GM19324 (cell line): ENCODE results near the gene KCNT1.

Experiments
- ATAC-seq: cut with Tn5 transposase; IDR thresholded peaks from one replicate; pipeline ENCODE4 v1.9.1; 2021; ENCODE audit warnings: mild to moderate bottlenecking, moderate library complexity; ENCODE audit not compliant: unreplicated experiment, low FRiP score

The KCNT1 gene

DNA sequence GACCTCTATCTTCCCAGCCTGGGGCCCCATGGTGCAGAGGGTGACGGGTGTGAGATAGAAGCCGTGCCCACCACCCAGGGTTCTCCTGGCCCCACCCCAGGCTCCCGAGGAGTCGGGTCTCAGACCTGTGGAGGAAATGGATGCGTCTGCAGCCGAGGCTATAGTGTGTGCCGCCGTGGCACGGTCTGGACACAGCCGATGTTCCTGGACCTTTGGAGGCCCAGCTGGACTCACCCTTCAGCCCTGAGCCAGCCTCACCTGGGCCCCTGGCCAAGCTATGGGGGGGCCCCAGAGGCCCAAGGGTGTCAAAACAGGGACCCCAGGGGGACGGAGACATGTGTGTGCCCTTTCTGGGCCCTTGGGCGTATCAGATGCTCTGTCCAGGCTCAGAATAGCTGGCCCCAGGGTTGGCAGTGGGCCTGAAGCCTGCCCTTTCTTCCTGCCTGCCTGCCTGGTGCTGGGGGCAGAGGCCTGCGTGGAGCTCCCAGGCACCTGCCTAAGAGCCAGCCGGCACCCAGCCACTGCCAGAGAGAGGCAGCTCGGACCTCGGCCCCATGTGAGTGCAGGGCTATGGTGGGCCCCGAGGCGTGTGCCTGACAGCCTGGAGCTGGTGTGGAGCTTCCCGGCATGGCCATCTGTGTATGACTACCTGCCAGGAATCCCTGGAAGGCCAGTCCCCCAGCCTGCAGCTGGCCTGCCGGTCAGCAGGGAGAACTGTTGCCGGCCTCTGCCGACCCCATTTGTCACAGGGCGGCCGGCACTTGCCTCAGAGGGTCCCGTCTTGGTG is 41.8 kb downstream of the KCNT1 start:
- no peak for ATAC-seq

DNA sequence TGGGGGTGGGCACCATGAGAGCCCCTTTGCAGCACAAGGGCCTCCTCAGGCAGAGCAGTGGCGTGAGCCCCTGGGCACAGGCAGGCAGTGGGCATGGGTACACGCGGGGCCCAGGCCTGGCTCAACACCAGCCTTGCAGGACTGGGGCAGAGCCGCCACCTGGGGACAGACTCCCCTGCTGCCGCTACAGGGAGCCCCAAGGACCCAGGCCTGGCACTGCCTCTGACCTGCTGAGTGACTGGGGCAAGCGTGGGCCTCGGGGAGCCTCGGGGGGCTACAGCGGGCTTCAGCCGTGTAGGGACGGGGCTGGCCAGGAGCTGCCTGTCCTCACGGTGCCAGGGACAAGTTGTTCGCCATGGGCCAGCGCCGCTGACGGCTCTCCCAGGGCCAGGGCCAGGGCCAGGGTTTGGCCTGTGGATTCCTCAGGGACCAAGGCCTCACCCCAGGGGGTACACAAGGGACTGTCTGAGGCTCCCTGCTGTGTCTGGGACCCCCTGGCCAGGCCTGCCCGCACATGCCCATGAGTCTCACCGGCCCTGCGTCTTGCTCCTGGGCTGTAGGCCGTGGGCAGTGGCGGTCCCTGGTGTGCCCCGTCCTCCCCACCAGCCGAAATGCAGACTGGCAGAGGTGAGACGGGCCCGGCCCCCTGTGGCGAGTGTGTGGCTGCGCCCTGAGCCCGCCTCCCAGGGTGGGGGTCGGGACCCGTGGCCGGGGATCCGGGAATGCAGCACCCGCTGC is 42.5 kb downstream of the KCNT1 start:
- ATAC-seq, result no peak

DNA sequence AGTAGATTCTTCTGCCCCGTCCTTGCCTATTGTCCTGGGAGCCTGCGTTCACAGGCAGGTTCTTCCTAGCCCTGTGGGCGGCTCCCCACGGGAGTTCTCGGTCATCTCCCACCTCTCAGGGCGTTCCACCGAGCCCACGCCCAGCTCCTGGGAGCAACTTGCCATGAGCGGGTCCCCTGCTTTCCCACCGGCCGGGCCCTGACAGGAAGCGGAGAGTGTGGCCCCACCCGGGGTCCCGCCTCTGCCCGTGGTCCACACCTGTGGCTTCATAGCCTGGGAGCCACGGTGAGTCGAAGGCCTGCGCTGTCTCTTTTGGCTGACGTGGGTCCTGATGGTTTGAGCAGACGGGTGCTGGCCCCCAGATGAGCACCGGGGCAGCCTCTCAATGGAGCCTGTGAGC is 43.2 kb downstream of the KCNT1 start:
- ATAC-seq, result no peak

DNA sequence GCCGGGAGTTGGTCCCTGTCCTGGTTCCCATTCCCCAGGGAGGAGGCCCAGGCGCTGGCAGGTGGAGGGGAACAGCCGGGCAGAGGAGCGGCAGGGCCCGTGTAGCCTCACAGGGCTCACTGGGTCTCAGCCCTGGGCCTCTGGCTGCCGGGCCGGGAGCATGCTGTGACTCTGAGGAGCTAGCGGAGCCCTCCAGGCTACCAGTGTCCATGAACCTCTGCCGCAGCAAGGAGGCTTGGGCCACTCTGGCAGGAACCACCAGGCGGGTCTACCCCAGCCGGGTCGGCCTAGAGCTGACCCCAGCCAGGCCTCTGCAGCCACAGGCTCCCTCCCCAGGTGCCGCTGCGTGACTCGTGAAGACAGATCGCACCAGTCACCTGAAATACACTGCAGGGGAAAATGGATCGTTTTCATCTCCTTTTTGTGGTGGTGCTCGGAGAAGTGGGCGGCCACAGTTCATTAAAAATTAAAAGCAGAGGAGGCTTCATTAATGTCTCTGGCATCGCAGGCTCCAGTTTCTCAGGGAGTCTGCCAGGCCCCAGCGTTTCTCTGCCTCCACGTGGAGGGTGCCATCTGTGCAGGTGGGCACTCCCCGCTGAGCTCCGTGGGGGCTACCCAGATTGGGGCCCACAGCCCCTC is 43.8 kb downstream of the KCNT1 start:
- ATAC-seq, result no peak

DNA sequence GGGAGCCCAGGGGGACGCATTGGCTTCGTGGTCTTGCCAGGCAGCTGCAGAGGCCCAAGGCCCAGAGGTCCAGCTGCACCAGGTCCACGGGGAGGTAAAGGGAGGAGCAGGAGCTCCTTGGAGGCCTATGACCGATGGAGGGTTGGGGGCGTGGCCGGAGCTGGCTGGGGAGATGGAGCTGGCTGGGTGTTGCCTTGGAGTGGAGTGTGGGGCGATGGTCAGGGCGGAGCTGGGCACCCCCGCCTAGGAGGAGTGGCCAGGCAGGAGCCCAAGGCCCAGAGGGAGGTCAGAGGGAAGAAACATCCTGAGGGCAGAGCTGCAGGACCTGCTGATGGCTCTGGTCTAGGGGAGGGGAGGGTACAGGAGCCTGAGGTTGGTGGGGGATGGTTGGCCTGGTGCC is 44.6 kb downstream of the KCNT1 start:
- no peak for ATAC-seq

DNA sequence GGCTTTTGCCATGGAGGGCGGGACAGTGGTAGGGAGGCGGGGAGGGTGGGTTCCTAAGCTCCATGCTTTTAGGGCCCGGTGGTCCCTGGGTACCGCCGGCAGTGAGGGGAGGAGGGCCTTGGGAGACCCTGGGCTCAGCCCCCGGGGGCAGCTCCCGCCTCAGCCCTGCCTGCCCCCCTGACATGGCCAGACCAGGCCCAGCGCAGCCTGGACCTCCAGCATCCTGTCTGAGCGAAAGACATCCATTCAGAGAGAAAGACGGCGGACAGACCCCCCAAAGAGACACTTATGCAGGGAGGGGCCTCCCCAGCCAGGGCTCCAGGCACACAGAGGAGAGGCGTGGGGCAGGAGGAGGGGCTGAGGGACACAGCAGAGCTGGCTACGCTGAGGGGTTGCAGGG is 45.3 kb downstream of the KCNT1 start:
- ATAC-seq, result no peak

DNA sequence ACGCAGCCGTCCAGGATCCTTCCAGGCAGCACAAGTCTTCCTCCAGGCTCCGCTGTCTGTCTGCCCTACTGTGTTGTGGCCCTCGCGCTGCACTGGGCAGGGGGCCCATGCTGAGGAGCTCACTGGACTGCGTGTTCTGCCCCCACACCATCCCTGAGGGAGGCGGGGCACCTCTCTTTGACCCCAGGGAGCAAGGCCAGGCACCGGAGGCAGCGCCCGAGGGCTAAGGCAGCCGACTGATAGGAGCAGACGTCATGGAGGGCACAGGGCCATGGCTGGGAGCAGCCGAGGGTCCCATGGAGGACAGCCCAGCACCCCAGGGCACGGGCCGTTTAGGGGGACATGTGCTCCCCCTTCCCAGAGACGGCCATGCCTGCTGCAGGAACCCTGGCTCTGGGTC is 46.7 kb downstream of the KCNT1 start:
- ATAC-seq, result no peak

DNA sequence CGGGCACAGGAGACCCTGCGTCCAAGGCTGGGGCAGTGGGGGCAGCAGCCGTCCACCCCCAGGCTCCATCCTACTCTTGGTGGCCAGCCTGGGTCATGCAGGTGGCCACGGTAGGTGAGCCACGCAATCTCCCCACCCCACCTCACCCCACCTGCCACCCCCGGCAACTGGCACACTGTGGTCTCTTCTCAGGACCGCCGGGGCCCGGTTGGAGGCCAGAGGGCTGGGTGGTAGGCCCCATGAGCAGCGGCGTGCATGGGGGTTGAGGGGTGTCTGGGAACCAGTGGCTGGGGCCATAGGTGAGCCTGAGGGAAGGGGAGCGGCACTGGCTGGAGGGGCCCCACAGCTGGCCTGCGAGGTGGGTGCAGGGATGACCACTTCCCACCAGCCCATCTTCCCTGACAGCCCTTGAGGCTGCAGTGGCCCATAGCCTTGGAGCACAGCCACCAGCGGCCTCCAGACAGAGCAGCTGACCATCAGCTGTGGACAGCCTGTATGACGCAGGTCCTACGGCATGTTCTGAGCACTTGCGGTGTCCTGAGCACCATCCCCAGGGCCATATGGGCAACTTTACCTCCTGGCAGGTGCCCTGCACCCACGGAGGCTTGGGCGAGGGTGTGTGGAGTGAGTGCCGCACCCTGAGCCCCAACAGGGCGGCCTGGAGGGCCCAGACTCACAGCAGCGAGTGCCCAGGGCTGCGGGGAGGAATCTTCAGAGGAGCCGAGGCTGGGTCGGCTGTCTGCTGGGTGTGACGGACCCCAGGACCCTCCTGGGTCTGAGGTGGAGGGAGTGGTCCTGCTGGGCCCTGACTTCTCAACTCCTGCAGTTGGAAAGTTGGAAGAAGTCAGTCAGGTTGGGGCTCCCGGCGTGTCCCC is 47.4 kb downstream of the KCNT1 start:
- ATAC-seq, result no peak

DNA sequence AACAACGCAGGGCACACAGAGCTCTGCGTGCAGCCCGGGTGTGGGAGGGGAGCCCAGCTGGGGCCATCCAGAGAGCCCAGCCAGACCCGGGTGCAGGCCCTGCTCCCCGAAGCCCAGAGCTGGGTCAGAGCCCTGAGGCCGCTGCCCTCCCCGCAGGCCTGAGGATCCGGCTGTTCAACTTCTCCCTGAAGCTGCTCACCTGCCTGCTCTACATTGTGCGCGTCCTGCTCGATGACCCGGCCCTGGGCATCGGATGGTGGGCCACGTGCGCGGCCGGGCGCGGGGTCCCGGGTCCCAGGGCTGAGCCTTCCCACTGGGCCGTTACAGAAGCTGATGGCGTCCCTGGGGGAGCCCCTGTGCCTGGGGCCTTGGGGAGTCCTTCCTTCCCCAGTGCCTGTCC is 48.8 kb downstream of the KCNT1 start:
- ATAC-seq, result no peak

DNA sequence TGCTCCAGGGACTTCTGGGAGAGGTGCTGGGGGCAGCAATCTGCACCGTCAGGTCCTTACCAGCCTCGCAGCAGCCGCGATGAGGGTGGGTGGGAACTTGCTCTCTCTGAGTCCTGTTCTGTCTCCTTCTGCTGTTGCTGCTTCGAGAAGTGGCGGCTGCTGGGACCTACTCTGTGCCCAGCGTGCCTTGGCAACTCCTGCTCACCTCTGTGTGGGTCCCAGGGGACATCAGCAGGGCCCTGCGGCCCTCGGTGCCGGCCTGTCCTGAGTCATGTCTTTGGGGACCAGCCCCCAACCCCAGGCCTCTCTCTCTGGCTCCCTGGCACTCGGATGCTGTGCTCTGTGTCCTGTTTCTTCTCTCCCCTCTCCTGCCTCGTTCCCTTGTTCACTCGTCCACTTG is 49.5 kb downstream of the KCNT1 start:
- no peak for ATAC-seq

DNA sequence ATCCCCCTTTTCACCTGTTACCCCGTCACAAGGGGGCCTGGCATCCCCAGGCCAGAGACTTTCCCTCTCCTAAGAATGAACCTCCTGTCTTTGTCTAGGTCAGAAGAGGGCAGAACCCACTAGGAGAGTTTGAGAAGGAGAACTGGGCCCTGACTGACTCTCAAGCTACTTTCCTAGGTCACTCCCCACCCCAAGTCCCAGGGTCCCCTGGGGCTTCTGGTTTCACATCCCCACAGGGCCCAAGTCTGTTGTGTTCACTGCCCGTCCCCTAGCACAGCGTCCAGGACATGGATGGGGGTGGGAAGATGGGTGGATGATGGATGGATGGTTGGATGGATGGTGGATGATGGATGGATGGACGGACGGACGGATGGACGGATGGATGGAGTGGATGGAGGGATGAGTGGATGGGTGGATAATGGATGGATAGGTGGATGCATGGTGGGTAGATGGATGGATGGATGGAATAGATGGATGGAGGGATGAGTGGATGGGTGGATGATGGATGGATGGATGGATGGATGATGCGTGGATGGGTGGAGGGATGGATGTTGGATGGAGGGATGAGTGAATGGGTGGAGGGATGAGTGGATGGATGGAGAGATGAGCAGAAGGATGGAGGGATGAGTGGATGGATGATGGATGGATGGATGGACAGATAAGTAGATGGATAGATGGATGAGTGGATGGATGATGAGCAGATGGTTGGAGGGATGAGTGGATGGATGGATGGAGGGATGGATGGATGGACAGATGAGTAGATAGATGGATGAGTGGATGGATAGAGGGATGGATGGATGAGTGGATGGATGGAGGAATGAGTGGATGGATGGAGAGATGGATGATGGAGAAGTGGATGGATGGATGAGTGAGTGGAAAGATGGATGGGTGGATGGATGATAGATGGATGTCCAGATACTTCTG is 50.6 kb downstream of the KCNT1 start:
- ATAC-seq, result no peak

DNA sequence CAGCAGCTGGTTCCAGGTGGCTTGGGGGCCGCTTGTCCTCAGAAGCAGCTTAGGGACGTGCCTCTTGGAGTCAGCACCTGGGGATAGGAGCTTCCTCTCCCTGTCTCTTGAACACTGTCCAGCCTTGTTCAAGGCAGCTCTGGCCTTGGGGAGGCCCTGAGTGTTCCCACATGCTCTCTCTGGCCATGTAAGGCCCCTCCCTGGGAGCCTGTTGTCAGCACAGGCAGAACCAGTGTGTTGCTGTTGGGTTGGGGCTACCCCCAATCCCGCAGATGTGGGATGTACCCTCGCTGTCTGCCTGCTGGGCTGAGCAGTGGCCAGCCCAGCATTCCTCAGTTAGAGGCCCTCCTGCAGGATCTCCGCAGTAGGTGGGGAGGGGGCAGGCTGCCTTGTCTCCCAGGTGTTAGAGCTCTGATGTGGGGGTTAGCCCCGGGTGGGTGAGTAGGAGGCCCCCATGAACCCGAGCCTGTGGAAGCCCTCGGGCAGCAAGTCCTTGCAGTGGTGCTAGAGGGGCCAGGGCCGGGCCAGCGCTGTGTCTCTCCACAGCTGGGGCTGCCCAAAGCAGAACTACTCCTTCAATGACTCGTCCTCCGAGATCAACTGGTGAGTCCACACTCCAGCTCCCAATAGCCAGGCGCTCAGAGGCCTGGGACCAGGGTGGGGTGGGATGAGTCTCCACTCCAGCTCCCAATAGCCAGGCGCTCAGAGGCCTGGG is 51.6 kb downstream of the KCNT1 start:
- no peak for ATAC-seq

DNA sequence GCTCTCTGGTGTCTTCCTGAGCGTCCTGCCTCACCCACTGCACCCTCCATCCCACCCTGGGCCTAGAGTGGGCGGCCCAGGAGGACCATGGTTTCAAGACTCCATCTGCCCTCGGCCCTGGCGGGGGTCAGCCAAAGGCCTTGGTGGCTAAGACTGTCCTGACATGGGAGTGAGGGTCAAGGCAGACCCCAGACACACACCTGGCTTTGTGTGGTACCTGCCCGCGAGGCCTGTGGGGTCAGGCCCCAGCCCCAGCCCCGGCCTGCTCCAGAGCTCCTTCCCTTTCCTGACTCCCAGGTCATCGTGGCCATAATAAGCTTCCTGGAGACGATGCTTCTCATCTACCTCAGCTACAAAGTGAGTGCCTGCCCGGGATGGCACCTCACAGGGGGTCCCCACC is 54.6 kb downstream of the KCNT1 start:
- ATAC-seq, result no peak

DNA sequence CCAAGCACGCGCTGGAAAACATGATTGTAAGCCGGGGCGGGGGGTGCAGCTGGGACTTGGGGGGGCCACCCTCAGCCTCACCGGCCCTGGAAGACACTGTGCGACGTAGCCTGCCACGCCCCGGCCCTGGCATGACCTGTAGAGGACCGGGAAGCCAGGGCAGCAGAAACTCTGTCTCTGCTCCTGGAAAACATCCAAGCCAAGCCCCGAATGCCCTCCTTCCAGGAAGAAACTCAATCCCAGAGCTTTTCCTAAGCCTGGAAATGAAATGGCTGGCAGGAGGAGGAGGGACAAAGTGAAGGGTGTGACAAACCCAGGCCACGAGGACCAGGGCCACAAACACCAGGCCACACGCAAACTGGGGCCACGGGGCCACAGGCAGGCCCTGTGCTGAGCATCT is 55.4 kb downstream of the KCNT1 start:
- no peak for ATAC-seq

DNA sequence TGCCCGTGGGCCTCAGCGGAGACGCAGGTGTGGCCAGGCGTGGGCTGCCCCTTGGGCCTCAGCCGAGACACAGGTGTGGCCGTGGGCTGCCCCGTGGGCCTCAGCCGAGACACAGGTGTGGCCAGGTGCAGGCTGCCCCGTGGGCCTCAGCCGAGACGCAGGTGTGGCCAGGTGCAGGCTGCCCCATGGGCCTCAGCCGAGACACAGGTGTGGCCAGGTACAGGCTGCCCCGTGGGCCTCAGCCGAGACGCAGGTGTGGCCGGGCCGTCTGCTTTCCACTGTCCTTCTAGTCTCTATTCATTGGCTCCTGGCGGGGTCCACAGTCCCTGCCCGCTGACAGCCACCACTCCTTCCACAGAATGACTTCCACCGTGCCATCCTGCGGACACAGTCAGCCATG is 56.1 kb downstream of the KCNT1 start:
- no peak for ATAC-seq

DNA sequence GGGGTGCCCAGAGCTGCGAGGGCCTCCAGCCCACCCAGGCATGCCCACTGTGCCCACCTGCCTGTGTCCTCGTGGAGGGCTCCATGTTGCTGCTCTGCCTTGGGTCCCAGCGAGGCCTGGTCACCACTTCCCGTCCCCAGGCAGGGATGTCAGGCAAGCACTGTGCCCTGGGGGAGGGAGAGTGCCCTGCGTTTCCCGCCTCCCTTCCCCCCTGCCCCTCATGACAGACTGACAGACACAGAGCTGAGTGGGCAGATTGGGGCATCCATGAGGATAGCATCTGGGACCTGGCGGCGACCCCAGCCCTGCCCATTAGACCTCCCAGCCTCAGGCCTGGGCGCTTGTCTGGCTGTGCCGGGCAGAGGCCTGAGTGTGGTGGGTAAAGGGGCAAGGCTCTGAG is 56.9 kb downstream of the KCNT1 start:
- no peak for ATAC-seq

DNA sequence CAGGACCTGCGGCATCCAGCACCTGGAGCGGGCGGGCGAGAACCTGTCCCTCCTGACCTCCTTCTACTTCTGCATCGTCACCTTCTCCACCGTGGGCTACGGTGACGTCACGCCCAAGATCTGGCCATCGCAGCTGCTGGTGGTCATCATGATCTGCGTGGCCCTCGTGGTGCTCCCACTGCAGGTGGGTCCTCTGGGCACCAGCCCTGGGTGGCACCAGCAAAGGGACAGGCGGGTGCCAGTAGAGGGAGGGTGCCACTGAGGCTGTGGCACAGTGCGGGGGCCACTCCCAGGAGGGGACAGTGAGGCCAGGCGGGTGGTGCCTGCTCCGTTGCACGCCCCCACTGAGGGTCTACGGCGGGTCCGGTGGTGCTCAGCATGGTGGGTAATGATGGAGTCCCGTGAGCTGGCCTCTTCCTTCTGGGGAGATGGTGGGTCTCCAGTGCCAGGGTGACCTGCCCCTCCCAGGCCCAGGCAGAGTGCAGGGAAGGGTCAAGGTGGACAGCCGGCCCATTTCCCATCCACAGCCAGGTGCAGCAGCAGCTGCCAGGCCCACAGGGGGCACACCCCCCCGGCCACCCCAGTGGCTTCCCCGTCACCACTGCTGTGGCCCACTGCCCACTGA is 57.8 kb downstream of the KCNT1 start:
- no peak for ATAC-seq

DNA sequence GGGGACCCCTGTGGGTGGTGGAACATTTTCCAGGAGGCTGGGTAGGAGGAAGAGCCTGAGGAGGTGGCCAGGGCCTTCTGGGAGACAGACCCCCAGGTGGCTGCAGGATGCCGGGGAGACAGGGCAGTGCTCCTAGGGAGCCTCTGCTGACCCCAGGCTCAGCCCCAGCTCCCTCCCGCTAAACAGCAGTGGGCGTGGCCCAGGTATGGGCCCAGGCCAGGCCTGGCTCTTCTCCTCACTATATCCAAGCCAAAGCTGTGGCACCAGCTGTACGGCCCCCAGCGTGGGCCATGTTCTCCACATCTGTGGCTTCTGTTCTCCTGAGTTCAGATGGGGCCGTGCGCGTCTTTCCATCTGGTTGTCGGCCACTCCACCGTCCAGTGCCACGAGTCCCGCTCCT is 58.5 kb downstream of the KCNT1 start:
- no peak for ATAC-seq
